Trophoblast cell (in vitro differentiated cells and primary cell): ENCODE data around the gene MOSPD3.
A peak's percentile ranks its signal among the peaks of the same experiment; 100 is the strongest.

Experiments used
- DNase-seq, 2 donors: peaks; one replicate each; pipeline ENCODE4 v3.0.0-alpha.2; 2016
- H2AFZ ChIP-seq: 2 replicates; pipeline ENCODE4 v1.6.1; 2013; ENCODE audit warnings: low read length, moderate library complexity, mild to moderate bottlenecking; ENCODE audit not compliant: insufficient read depth, poor library complexity
- H2AK5ac ChIP-seq: 2 replicates; pipeline ENCODE4 v1.6.1; 2013; ENCODE audit warnings: mild to moderate bottlenecking, low read length
- H2BK120ac ChIP-seq: 2 replicates; pipeline ENCODE4 v1.6.1; 2013; ENCODE audit warnings: low read length, mild to moderate bottlenecking, moderate library complexity; ENCODE audit not compliant: insufficient read depth, poor library complexity
- H2BK12ac ChIP-seq: 2 replicates; pipeline ENCODE4 v1.6.1; 2013; ENCODE audit warnings: mild to moderate bottlenecking, low read length, moderate library complexity
- H2BK5ac ChIP-seq: 2 replicates; pipeline ENCODE4 v1.6.1; 2013; ENCODE audit warnings: low read length, low read depth, moderate library complexity, mild to moderate bottlenecking; ENCODE audit not compliant: poor library complexity
- H3K14ac ChIP-seq: 2 replicates; pipeline ENCODE4 v1.6.1; 2013; ENCODE audit warnings: mild to moderate bottlenecking, low read length
- H3K18ac ChIP-seq: 2 replicates; pipeline ENCODE4 v1.6.1; 2013; ENCODE audit warnings: mild to moderate bottlenecking, low read length
- H3K23ac ChIP-seq: 2 replicates; pipeline ENCODE4 v1.6.1; 2013; ENCODE audit warnings: low read length
- H3K27ac ChIP-seq: 2 replicates; pipeline ENCODE4 v1.5.1; 2013; ENCODE audit warnings: low read depth, mild to moderate bottlenecking, inconsistent platforms, low read length, moderate library complexity
- H3K27me3 ChIP-seq: 2 replicates; pipeline ENCODE4 v1.6.1; 2013; ENCODE audit warnings: inconsistent platforms, mild to moderate bottlenecking, low read length, moderate library complexity; ENCODE audit not compliant: insufficient read depth
- H3K36me3 ChIP-seq, 2 experiments: 1 replicate in 1 of 2; 2 replicates in 1 of 2; pipeline ENCODE4 v1.6.1; 2013; ENCODE audit warnings: low read length in 2 of 2, mild to moderate bottlenecking in 2 of 2, moderate library complexity in 1 of 2; ENCODE audit not compliant: insufficient read depth in 2 of 2, control insufficient read depth in 1 of 2
- H3K4ac ChIP-seq: 2 replicates; pipeline ENCODE4 v1.6.1; 2013; ENCODE audit warnings: low read depth, mild to moderate bottlenecking, low read length, moderate library complexity
- H3K4me1 ChIP-seq, 2 experiments: 1 replicate in 1 of 2; 2 replicates in 1 of 2; pipeline ENCODE4 v1.6.1; 2013; ENCODE audit warnings: low read length in 2 of 2, mild to moderate bottlenecking in 2 of 2, moderate library complexity in 1 of 2; ENCODE audit not compliant: insufficient read depth in 2 of 2, control insufficient read depth in 1 of 2
- H3K4me2 ChIP-seq: 2 replicates; pipeline ENCODE4 v1.6.1; 2013; ENCODE audit warnings: inconsistent platforms, mild to moderate bottlenecking, low read length, moderate library complexity
- H3K4me3 ChIP-seq: 2 replicates; pipeline ENCODE4 v1.5.1; 2013; ENCODE audit warnings: mild to moderate bottlenecking, low read depth, low read length, inconsistent platforms
- H3K79me1 ChIP-seq: one replicate; pipeline ENCODE4 v1.6.1; 2013; ENCODE audit warnings: low read length
- H3K79me2 ChIP-seq: 2 replicates; pipeline ENCODE4 v1.6.1; 2013; ENCODE audit warnings: low read length, mild to moderate bottlenecking; ENCODE audit not compliant: control insufficient read depth, insufficient read depth, poor library complexity
- H3K9ac ChIP-seq: 2 replicates; pipeline ENCODE4 v1.6.1; 2013; ENCODE audit warnings: mild to moderate bottlenecking, low read length
- H3K9me3 ChIP-seq: 2 replicates; pipeline ENCODE4 v1.6.1; 2013; ENCODE audit warnings: low read depth, mild to moderate bottlenecking, control low read depth, inconsistent platforms, low read length; ENCODE audit not compliant: insufficient read depth
- H4K12ac ChIP-seq: 2 replicates; pipeline ENCODE4 v1.6.1; 2013; ENCODE audit warnings: low read depth, mild to moderate bottlenecking, low read length, moderate library complexity
- H4K8ac ChIP-seq: 2 replicates; pipeline ENCODE4 v1.6.1; 2013; ENCODE audit warnings: low read depth, mild to moderate bottlenecking, low read length, moderate library complexity
- H4K91ac ChIP-seq: one replicate; pipeline ENCODE4 v1.6.1; 2013; ENCODE audit warnings: low read depth, mild to moderate bottlenecking, low read length, moderate library complexity
- WGBS: extraction: QIAGEN DNeasy Blood & Tissue Kit; methylation state at CpG from one replicate; pipeline ENCODE4 v1.1.7; 2013; ENCODE audit warnings: missing lambda C conversion rate; ENCODE audit not compliant: insufficient read length, insufficient coverage; ENCODE audit errors: extremely low coverage; 5-methylcytosine and 5-hydroxymethylcytosine counted together

Gene MOSPD3

DNA sequence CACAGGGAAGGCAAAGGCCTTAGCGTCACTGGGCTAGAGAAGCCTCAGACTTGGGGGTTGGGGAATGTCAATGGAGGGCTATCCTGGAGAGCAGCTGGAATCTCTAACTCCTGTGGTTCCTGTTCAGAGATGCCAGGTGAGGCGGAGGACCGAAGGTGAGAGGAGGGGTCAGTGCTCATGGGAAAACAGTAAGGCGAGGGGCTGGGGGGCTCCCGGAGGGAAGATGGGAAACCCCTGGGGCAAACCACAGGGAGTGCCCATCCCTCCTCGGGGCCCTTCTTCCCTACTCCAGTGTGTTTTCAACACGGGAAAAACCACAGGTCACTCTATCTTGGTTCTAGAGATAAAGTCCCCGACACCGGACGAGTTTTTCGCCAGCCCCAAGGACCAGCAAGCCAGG is 29.7 kb upstream of the MOSPD3 start:
- no peak overlapping the region for H3K23ac ChIP-seq
- no peak for DNase-seq
- no peak overlapping the region for H3K9ac ChIP-seq
- H3K79me2 ChIP-seq: peaks cover 6% of the 10 kb centered on the region
- no peak overlapping the region for H3K18ac ChIP-seq
- no peak overlapping the region for H3K4ac ChIP-seq
- no peak overlapping the region for H4K8ac ChIP-seq
- H3K36me3 ChIP-seq: peaks cover 45 to 51% of the 10 kb centered on the region in 2 experiments
- H3K27ac ChIP-seq: no peak overlapping the region
- H3K4me3 ChIP-seq: no peak overlapping the region
- H3K4me1 ChIP-seq: peaks cover 12 to 21% of the 10 kb centered on the region in 2 experiments
- no peak overlapping the region for H4K12ac ChIP-seq
- H2AFZ ChIP-seq: no peak overlapping the region
- peaks cover 17% of the 10 kb centered on the region for H3K79me1 ChIP-seq
- no peak overlapping the region for H2BK12ac ChIP-seq
- WGBS: no CpG with 5 or more reads among the region's 11 CpGs
- H3K14ac ChIP-seq: no peak overlapping the region
- H2BK5ac ChIP-seq: no peak overlapping the region
- H3K27me3 ChIP-seq: no peaks in the 10 kb centered on the region
- H3K4me2 ChIP-seq: no peak overlapping the region
- no peak overlapping the region for H2AK5ac ChIP-seq
- H2BK120ac ChIP-seq: no peak overlapping the region
- peaks cover 3% of the 10 kb centered on the region for H3K9me3 ChIP-seq
- no peak overlapping the region for H4K91ac ChIP-seq

DNA sequence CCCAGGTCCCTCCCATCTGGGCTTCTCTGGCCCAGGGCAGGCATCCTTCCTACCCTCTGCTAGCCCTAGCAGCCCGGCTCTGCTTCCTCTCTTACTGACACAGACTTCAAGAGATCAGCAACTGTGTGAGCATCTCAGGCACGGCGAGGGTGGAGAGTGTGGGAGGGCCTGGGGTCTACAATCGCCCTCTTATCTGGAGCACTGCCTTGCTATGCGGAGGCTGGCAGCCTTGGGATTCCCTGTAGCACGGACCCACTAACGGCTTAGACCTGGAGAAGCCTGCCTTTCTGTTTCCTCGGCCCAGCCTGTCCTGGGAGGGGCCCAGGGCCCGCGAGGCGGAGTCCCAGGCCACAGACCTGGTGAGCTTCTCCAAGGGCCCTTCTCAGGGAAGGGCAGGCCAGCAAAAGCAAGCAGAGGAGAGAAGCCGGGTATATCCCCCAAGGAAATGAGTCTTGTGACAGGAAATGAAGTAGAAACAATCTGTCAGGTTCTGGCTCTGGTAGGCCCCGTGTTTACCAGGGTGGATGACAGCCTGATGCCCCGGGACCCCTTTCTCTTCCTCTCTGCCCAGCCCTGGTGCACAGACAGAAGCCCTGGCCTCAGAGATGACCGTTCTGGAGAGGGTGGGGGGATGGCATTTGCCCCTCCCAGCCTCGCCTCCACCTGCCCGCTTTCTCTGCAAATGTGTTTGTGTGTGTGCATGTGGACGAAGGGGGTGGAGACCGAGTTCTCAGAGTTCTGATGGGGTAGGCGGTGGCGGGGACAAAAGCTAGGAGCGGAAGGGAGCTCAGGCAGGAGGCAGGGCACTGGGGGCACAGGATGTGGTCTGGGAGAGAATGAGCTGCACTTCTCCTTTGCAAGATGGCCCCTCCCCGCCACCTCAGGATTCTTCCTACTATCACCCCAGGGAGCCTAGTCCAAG is 28.9 kb upstream of the MOSPD3 start:
- H3K4me1 ChIP-seq: peaks cover 12 to 21% of the 10 kb centered on the region in 2 experiments
- H4K12ac ChIP-seq: peak overlapping the region; percentile 21
- no peak overlapping the region for H3K23ac ChIP-seq
- H2BK120ac ChIP-seq: no peak overlapping the region
- no peak overlapping the region for H2AFZ ChIP-seq
- peak overlapping the region; percentile 23 for H3K14ac ChIP-seq
- peak overlapping the region; percentile 24 for H3K18ac ChIP-seq
- peak in 1 of 2 donors; percentile 18 for DNase-seq
- peaks cover 17% of the 10 kb centered on the region for H3K79me1 ChIP-seq
- no CpG with 5 or more reads among the region's 23 CpGs for WGBS
- H3K4me2 ChIP-seq: no peak overlapping the region
- no peak overlapping the region for H4K91ac ChIP-seq
- H3K9me3 ChIP-seq: peaks cover 3% of the 10 kb centered on the region
- no peak overlapping the region for H2BK12ac ChIP-seq
- H3K4ac ChIP-seq: peak overlapping the region; percentile 16
- peaks cover 38 to 44% of the 10 kb centered on the region in 2 experiments for H3K36me3 ChIP-seq
- H4K8ac ChIP-seq: no peak overlapping the region
- H3K27me3 ChIP-seq: no peaks in the 10 kb centered on the region
- H2BK5ac ChIP-seq: no peak overlapping the region
- H2AK5ac ChIP-seq: no peak overlapping the region
- H3K27ac ChIP-seq: peak overlapping the region; percentile 20
- no peak overlapping the region for H3K9ac ChIP-seq
- H3K79me2 ChIP-seq: peaks cover 6% of the 10 kb centered on the region
- H3K4me3 ChIP-seq: no peak overlapping the region

DNA sequence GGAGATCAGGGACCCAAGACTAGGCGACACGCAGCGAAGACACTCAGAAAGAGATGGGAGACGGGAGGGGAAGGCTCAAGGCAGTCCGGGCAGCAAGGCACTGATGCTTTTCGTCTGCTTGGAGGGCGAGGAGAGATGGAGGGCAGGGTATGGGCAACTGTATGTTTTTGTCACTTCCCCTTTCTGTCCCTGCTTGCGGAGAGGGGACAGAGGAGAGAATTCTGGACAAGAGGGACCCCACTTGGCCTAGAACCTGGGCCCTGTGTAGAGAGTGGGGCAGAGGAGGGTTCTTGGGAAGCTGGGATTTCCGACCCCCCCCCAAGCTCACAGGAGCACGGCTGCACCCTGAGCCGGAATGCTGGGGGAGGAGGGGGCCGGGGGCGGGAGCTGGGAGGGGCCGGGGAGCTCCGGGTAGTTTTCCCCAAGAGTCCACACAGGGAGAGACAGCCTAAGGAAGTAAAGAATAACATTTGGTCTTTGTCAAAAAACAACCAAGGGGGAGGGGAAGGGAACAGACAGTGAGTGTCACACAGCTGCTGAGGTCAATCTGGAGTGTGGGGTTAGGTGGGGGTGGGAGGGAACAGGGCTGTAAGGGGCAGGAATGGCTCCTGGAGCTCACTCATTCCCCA is 28.2 kb upstream of the MOSPD3 start:
- peaks cover 6% of the 10 kb centered on the region for H3K79me2 ChIP-seq
- peaks cover 17% of the 10 kb centered on the region for H3K79me1 ChIP-seq
- peaks cover 33 to 36% of the 10 kb centered on the region in 2 experiments for H3K36me3 ChIP-seq
- no peak overlapping the region for H3K23ac ChIP-seq
- peak overlapping the region; percentile 82 for H3K4me2 ChIP-seq
- no peak overlapping the region for H4K12ac ChIP-seq
- H3K4me3 ChIP-seq: no peak overlapping the region
- H2BK120ac ChIP-seq: no peak overlapping the region
- peak overlapping the region; percentile 56 for H4K8ac ChIP-seq
- no peak overlapping the region for H2BK12ac ChIP-seq
- H3K9me3 ChIP-seq: peaks cover 3% of the 10 kb centered on the region
- H2AK5ac ChIP-seq: peak overlapping the region; percentile 50
- H3K27ac ChIP-seq: peak overlapping the region; percentile 77
- peaks cover 12 to 21% of the 10 kb centered on the region in 2 experiments for H3K4me1 ChIP-seq
- no peak for DNase-seq
- H2AFZ ChIP-seq: no peak overlapping the region
- H2BK5ac ChIP-seq: peak overlapping the region; percentile 10
- H3K9ac ChIP-seq: peak overlapping the region; percentile 11
- H3K14ac ChIP-seq: peak overlapping the region; percentile 60
- no peaks in the 10 kb centered on the region for H3K27me3 ChIP-seq
- peak overlapping the region; percentile 36 for H4K91ac ChIP-seq
- H3K18ac ChIP-seq: peak overlapping the region; percentile 42
- H3K4ac ChIP-seq: peak overlapping the region; percentile 5
- WGBS: no CpG with 5 or more reads among the region's 15 CpGs

DNA sequence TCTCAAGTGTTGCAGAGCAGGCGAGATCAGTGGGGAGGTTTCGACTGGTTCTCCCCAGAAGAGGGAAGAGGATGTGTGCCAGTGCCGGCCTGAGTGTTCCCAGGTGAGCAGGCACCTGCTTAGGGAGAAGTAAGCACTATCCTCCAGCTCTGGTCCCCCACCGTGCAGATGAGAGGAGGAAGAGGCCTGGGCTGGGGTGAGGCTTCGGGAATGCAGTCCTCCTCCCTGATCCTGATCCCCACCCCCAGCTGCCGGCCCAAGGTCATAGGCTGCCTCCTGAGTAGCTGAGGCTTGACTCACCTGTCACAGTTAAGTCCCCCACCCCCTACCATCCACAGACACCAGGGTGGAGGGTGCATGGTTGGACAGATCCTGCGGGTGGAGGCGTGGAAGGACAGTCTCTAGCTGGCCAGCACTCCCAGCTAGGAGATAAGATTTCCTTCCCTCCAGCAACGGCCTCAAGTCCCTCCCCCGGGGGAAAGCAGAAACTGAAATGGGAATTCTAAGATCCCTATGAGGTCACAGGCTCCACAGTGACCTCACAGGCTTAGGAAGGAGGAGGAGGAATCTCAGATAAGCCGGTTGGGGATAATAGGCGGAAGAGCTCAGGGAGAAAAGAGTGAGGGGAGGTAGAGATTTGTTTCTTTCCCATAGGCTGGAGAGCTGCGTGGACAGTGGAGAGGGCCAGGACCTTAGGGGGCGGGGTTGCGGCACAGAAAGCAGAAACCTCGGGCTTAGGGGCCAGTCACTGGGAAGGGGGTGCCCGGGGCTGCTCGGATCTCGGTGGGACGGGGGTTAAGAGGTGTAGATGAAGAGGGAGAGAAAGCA is 27.4 kb upstream of the MOSPD3 start:
- Histone ChIP-seq H4K91ac (peak overlapping the region; percentile 44), H2AFZ (peak overlapping the region; percentile 12), H3K4me1 (peaks cover 12 to 21% of the 10 kb centered on the region in 2 experiments), H3K27me3 (no peaks in the 10 kb centered on the region), H2BK5ac (peak overlapping the region; percentile 60), H3K4me3 (peak overlapping the region; percentile 94), H3K79me2 (peaks cover 6% of the 10 kb centered on the region), H3K79me1 (peaks cover 17% of the 10 kb centered on the region), H3K27ac (peak overlapping the region; percentile 97), H3K14ac (peak overlapping the region; percentile 60), H4K12ac (no peak overlapping the region), H3K4me2 (peak overlapping the region; percentile 82), H4K8ac (peak overlapping the region; percentile 99), H3K9me3 (peaks cover 3% of the 10 kb centered on the region), H3K18ac (peak overlapping the region; percentile 42), H3K36me3 (peaks cover 28 to 31% of the 10 kb centered on the region in 2 experiments), H3K9ac (peak overlapping the region; percentile 11), H3K4ac (no peak overlapping the region), H2BK12ac (no peak overlapping the region), H2BK120ac (peak overlapping the region; percentile 43), H3K23ac (no peak overlapping the region), H2AK5ac (no peak overlapping the region)
- no CpG with 5 or more reads among the region's 20 CpGs for WGBS
- DNase-seq: peak; percentile 93 to 98
